ENCODE results near the gene BCL11B.
"Not testable (repeated sequence)": the region's sequence is repeated elsewhere in the genome, so short reads cannot be mapped to it uniquely, and the experiment has no call there.

The BCL11B gene

DNA sequence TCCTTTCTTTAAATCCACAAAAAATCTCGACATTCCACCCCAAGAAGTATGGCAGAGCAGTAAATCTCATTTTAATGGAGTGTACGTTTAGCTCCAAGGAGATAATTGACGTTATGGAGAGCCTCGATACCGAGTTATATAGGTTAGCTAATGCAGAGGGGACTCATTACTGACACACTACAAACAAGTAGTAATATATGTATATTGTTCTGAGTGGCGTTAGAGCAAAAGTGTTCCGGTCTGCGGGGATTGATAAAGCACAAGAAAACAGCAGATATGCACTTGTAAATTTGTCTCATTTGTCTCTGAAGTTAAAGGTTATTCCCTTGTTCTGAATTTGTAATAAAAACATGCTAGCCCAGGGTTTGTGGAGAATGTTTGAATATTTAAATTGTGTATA lies 84.1 kb downstream of the BCL11B start:
- POLR2A ChIA-PET: no interaction called here
- DNase-seq (ENCODE audit: extremely low spot score): no peak
- CTCF ChIA-PET: no interaction called here
- TF ChIP-seq, protein P1, sequence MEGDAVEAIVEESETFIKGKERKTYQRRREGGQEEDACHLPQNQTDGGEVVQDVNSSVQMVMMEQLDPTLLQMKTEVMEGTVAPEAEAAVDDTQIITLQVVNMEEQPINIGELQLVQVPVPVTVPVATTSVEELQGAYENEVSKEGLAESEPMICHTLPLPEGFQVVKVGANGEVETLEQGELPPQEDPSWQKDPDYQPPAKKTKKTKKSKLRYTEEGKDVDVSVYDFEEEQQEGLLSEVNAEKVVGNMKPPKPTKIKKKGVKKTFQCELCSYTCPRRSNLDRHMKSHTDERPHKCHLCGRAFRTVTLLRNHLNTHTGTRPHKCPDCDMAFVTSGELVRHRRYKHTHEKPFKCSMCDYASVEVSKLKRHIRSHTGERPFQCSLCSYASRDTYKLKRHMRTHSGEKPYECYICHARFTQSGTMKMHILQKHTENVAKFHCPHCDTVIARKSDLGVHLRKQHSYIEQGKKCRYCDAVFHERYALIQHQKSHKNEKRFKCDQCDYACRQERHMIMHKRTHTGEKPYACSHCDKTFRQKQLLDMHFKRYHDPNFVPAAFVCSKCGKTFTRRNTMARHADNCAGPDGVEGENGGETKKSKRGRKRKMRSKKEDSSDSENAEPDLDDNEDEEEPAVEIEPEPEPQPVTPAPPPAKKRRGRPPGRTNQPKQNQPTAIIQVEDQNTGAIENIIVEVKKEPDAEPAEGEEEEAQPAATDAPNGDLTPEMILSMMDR (IDR thresholded peaks at IDR 0.05; ENCODE audit: control extremely low read depth, extremely low read depth, low read depth, missing control alignments): no peak

DNA sequence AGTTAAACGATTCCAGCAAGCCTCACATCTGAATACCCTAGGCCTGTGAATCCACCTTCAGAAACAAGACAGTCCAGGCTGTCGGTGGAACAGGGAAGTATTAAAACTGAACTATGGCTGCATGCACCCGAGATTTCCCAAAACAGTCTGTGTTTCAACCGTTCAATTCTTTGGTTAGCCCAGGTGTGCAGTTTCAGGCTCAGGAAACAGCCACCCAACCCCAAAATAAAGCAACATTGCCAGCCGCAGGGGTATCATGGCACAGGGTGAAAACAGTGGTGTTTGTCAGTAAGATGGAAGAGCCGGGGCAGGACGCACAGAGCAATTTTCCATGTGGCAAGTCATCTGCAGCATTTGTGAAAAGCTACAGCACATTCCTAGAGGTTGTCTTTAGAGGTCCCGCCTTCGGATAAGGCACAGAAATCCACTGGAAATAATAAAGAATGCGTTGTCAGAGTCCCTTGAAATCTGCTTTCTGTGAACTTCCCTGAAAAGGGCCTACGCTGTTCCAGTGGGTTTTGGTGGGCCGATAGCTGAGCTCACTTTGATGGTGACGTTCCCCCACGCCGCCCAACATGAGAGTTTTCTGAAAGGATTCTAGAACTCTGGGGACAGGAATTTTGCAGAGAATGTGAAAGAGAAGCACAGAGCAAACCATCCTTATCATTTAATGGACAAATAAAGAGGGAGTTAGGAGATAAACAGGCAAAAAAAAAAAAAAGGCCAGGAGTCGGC lies 84.9 kb downstream of the BCL11B start:
- ChIA-PET CTCF (no interaction called here), POLR2A (no interaction called here)
- TF ChIP-seq, protein P1 (IDR thresholded peaks at IDR 0.05; ENCODE audit: control extremely low read depth, extremely low read depth, low read depth, missing control alignments): no peak
- DNase-seq (ENCODE audit: extremely low spot score): no peak

DNA sequence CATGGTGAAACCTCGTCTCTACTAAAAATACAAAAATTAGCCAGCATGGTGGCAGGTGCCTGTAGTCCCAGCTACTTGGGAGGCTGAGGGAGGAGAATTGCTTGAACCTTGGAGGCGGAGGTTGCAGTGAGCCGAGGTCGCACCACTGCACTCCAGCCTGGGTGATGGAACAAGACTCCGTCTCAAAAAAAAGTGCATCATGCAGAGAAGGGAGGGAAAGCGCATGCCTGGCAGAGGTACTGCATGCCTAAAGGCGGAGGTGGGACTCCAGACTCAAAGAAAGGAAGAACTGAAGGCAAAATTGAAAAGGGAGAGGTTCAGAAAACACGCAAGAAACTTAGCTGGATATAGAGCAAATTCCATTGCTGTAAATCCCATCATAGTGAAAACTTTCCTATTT lies 85.7 kb downstream of the BCL11B start:
- DNase-seq (ENCODE audit: extremely low spot score); CTCF ChIA-PET; POLR2A ChIA-PET: not testable (repeated sequence)

DNA sequence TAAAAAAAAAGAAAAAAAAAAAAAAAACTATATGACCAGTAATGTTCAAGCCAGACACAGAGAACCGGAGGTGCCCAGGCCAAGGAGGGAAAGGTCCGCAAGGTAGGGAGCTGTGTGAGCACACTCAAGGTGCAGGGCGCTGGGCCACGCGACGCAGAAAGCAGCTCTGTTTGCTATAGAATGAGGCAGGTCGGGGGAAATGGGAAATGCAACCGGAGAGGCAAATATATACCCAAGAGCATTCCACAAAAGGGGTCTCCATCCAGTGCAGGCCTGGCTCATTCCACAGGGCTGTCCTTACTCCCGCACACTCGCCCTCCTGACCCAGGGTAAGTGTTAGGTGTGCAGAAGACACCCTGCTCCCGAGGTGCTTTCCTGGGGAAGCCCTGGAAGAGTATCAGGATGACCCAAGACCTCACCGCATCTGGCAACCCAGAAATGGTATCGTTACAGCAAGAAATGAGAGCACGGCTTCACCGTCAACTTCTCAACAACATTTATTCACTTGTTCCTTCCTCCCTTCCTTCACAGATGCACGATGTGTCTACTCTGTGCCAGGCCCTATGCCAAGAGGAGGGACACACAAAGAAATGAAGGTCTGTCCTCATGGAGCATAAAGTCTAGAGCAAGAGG lies 86.4 kb downstream of the BCL11B start:
- CTCF ChIA-PET: no interaction called here
- TF ChIP-seq, protein P1 (IDR thresholded peaks at IDR 0.05; ENCODE audit: control extremely low read depth, extremely low read depth, low read depth, missing control alignments): no peak
- POLR2A ChIA-PET: no interaction called here
- no peak for DNase-seq (ENCODE audit: extremely low spot score)

DNA sequence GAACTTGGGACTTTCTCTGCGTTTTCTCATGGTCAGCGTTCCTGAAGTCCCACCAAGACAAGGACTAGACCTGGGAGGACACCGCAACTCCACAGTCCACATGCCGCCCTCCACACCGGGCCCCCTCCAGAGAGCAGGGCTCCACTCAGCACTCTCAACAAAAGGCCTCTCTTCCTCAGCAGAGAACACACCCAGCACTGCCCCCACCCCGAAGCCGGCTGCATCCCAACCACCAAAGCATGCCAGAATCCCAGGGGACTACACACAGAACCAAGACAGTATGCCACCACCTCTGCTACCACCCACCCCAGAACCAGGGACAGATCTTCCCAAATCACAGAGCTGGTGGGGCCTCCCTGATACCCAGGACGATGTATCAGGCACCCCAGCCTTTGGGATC lies 88.3 kb downstream of the BCL11B start:
- no peak for DNase-seq (ENCODE audit: extremely low spot score)
- ChIA-PET POLR2A (no interaction called here), CTCF (no interaction called here)
- TF ChIP-seq, protein P1 (IDR thresholded peaks at IDR 0.05; ENCODE audit: control extremely low read depth, extremely low read depth, low read depth, missing control alignments): no peak

DNA sequence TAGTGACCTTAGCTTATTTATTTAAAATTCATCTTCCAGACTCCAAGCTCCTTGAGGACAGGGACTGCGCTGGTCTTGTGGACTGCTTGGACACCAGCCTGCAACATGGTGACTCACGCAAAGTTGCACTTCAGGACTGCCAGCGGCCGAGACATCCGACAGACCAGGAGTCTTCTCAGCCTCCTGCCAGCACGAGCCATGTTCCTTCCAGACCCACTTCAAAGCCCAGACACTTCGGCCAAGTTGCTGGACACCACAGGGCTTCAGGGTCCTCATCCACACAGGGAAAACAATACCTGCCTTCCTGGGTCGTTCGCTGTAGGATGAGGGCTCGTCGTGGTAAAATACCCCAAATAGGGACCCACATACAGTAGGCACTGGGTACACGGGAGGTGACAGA lies 88.7 kb downstream of the BCL11B start:
- ChIA-PET CTCF (no interaction called here), POLR2A (no interaction called here)
- DNase-seq (ENCODE audit: extremely low spot score): no peak
- TF ChIP-seq, protein P1 (IDR thresholded peaks at IDR 0.05; ENCODE audit: control extremely low read depth, extremely low read depth, low read depth, missing control alignments): no peak

DNA sequence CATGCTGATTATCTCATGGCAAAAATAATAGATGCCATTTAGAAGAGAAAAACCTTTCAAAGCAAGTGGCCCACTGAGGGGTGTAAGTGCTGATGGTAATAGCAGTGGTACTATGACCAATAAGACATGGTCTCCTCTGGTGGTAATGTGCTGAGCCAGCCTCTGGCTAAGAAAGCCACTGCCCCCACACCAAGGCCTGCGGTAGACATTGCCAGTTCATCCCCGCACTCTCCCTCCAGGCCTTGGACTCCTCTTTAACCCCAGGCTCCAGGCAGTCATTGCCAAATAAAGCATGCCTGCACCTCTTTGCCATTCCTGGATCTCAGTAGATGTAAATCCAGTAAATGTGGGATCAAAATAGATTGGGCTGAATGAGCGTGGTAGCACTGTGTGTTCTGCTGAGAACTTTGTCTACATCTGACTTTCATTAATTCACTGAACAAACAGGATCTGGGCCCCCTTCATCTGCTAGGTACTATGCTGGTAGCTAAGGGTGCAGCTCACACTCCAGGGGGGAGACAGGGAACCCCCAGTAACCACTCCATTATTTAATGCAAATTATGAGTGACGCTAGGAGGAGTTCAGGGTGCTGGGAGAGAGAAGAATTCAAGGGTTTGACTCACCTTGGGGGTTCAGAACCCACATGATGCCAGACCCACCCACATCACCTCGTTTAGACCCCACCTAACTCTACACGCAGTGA lies 89.3 kb downstream of the BCL11B start:
- no peak for DNase-seq (ENCODE audit: extremely low spot score)
- TF ChIP-seq, protein P1 (IDR thresholded peaks at IDR 0.05; ENCODE audit: control extremely low read depth, extremely low read depth, low read depth, missing control alignments): no peak
- POLR2A ChIA-PET: no interaction called here
- CTCF ChIA-PET: no interaction called here

Measured in GM10248 (cell line).